CD1c-positive myeloid dendritic cell (primary cell): ENCODE data around the gene MBOAT2.
"Not testable (repeated sequence)": the region's sequence is repeated elsewhere in the genome, so short reads cannot be mapped to it uniquely, and the experiment has no call there.

ENCODE experiments used
- DNase-seq: peaks from one replicate; pipeline ENCODE4 v3.0.0-alpha.2; 2016; ENCODE audit errors: extremely low spot score

The MBOAT2 gene, protein sequence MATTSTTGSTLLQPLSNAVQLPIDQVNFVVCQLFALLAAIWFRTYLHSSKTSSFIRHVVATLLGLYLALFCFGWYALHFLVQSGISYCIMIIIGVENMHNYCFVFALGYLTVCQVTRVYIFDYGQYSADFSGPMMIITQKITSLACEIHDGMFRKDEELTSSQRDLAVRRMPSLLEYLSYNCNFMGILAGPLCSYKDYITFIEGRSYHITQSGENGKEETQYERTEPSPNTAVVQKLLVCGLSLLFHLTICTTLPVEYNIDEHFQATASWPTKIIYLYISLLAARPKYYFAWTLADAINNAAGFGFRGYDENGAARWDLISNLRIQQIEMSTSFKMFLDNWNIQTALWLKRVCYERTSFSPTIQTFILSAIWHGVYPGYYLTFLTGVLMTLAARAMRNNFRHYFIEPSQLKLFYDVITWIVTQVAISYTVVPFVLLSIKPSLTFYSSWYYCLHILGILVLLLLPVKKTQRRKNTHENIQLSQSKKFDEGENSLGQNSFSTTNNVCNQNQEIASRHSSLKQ

DNA sequence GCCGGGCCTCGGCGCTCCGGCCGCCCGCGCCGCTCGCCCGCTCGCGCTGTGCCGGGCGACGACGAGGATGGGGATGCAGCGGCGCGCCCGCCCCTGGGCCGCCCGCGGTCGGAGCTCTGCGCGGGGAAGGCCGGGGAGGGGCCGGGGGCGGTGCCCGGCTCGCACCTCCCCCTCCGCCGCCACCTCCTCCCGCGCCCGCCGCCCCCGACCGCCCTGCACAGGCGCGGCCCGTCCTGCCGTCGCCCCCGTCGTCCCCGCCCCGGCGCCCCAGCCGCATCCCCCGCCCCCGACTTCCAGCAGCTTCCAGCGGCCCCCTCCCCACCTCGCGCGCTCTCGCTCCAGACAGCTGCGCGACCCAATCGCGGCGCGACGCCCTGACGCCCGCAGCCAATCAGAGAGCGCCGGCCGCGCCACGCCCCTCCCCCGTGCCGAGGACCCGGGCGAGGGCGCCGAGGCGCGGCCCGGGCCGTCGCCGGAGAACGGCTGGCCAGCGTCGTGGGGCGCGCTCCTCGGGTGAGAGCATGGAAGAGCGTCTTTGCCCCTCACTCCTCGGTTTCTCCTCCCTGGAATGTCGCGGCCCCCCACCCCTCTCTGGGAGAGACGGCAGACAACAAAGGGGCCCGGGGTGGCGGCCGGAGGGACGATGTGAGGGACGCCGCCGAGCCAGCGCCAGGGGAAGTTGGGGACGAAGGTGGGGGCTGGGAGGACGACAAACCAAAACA lies at the start of gene MBOAT2:
MBOAT2 (minus strand) TSS at position 69 of the 722 bp plus-strand sequence. CDS start 70 bp downstream, outside the sequence.
- peak; percentile 88 for DNase-seq

DNA sequence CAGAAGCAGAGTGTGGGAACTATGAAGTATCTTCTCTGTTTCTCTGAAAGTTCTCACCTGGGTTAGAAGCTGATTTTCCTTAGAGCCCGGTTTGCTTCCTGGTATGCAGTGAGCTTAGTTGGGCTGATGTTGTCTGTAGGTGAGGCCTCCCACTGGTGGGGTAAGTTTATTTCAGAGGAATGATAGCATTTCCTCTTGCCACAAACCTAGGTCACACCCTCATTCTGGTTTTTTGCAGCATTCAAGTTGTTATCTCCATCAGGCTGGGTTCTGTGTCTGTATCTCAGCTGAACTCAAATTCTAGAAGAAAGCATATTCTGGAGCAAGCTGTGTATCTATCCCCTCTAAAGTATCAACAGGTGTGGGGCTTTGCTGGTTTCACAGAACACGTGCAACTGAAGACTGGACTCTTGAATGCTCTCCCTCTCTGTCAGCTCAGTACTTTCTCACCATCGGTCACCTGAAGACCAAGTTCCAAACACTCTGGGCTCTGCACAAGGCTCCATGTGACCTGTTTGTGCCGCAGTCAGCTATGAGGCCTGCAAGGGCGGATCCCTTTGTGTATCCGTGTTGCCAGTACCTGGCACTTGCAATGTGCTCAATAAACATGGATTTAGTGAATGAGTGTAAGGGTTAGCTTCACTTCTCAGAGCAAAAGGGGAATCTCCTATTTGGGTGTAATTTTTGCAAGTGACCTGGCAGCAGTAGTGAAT lies 49.5 kb upstream of the MBOAT2 start:
- no peak for DNase-seq

DNA sequence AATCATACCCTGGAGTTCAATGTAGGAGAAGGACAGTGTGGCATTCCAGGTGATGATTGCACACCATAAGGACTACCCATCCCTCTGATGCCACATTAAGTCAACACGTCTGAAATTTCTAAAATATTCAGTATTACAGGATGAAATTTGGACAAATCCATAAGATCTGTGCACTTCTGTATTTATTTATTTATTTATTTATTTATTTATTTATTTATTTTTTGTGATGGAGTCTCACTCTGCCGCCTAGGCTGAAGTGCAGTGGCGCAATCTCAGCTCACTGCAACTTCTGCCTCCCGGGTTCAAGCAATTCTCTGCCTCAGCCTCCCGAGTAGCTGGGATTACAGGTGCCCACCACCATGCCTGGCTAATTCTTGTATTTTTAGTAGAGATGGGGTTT lies 48.0 kb upstream of the MBOAT2 start:
- not testable (repeated sequence) for DNase-seq

DNA sequence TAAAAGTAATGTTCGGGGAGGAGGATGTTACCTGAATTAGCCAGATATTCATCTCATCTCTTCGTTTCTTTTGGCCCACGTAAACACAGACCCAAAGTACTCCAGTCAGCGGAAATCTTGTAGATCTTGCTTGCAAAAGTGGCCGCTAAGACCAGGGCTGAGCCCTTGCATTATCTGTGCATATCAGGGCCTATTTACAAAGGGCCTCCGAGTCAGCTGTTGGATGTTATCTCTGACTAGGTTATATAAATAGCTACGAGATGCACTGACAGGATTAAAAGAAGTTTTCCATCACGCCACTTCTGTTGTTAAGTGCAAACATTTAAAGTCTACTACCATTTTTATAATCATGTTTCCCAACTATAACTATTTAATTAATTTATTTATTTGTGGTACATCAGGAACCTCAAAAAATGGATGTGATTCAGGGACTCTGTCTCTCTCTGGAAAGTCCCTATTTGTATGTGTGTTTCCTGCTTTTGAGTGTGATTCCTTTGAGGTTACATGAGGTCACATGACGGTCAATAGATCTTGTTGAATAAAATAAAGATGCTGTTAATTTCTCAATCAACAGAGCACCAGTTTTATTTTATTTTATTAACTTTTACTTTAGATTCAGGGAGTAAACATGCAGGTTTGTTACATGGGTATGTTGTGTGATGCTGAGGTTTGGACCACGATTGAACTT lies 46.8 kb upstream of the MBOAT2 start:
- DNase-seq, result no peak

DNA sequence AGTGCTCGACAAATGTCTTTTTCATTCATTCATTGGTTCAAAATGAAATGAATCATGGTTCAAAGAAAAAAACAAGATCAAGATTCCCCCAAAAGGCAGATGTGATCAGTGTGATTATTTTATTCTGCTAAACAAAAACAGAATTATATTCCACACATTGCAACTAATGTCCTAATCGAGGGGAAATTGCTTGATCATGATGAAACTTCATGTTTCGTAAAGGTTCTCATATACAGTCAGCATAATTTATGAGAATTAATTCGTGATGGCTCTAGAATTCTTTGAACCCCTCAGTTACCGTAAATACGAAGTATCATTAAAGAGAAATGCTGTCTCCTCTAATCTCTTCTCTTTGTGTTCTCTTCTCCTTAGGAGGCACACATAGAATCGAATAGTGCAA lies 42.1 kb upstream of the MBOAT2 start:
- no peak for DNase-seq

DNA sequence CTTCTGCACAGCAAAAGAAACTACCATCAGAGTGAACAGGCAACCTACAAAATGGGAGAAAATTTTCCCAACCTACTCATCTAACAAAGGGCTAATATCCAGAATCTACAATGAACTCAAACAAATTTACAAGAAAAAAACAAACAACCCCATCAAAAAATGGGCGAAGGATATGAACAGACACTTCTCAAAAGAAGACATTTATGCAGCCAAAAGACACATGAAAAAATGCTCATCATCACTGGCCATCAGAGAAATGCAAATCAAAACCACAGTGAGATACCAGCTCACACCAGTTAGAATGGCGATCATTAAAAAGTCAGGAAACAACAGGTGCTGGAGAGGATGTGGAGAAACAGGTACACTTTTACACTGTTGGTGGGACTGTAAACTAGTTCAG lies 40.0 kb upstream of the MBOAT2 start:
- not testable (repeated sequence) for DNase-seq

DNA sequence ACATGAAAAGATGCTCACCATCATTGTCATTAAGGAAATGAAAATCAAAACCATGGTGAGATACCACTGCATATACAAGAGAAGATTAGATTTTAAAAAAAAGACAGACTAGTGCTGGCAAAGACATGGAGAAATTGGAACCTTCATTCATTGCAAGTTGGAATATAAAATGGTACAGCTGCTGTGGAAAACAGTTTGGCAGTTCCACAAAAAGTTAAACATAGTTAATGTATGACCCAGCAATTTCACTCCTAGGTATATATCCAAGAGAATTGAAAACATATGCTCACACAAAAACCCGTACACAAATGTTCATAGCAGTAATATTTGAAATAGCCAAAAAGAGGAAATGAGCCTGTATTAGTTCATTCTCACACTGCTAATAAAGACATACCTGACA lies 33.7 kb upstream of the MBOAT2 start:
- no peak for DNase-seq

DNA sequence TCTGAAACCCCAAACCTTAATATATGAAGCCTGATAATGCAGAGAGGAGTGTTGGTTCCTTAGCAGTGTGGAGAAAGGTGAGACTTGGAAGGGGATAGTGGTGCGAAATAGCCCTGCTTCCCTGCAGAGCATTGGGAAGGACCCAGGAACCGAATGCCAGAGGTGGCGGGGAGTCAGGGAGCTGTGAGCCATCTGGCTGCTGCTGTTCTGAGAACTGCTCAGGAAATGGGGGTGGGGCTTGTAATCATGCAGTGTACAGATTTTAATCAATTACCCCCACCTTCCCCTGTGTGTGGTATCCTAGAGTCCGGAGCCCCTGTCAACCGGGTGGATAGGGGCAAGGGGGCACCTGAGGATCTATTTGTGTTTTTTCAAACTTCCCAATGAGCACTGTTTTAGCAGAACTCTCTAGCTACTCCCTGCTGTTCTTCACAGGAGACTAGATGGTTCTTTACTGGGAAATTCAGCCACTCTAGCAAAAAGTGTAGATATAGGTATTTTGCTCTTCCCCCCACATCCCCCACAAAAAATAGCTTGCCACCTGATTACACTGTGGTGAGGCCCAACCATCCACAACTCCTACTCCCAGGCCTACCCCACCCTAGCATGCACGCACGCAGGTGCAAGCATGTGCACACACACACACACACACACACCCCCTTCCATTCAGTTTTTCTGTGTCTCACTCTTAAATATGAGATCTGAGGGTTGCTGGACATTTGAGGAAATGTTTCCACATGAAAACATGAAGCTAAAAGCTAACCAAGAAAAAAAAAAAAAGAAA lies 30.1 kb upstream of the MBOAT2 start:
- no peak for DNase-seq

DNA sequence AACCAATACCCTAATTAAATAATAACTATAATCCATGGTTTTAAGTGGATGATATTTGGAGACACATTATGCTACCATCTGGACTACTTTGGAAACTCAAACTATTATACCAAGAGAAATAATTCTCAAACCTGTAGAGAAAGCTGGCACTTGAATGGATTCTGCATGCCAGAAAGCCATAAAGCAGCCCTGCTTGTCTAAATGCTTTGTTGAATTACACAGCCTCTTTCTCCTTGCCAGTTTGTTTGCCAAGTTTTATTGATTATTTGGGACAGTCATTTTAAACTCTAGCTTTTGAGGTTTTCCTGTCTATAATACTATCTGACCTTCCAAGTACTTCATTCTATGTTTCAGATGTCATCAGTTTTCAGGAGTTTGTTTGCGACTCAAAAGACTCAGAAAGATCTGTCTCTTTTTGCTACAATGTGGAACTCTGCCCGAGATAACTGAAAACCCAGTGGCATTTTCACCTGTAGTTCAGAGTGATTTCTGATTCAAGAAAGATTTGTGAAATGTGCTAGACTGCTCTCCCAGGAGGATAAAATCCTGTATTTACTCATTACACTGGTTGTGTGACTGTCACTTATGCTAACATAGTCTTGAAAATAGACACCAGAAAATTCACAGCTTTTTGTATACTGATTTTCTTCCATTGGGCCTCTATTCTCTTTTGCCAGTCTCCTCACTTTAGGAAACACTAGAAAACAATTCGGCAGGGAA lies 29.2 kb upstream of the MBOAT2 start:
- no peak for DNase-seq

DNA sequence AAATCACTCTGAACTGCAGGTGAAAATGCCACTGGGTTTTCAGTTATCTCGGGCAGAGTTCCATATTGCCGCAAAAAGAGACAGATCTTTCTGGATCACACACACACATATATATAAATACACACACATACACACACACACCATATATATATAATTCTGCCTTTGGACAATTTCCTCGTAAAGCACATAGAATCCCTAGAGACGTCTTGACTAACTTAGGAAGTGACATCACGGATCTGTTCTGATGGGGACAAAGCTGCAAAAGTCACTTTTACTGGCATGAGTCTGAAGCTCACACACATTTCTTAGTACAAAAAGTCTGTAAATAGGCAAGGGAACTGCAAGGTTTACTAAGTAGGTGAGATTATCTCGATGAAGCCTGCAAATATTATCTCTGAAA lies 28.6 kb upstream of the MBOAT2 start:
- no peak for DNase-seq

DNA sequence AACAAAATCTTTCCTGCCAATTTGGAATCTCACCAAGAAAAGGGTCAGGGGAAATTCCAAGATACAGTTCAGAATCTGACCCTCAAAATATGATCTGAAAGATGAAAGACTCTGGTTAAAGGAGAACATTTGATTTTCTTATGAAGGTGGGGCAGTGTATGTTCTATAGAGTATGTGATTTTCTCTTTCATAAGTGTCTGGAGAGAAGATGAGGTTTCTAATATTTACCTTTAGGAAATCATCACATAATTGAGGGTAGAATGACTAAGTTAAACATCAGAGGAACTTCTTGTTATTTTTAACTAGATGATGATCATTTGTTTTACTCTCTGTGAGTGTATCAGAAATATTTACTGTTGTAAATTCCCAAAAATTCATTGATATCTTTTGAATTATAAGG lies 27.8 kb upstream of the MBOAT2 start:
- no peak for DNase-seq

DNA sequence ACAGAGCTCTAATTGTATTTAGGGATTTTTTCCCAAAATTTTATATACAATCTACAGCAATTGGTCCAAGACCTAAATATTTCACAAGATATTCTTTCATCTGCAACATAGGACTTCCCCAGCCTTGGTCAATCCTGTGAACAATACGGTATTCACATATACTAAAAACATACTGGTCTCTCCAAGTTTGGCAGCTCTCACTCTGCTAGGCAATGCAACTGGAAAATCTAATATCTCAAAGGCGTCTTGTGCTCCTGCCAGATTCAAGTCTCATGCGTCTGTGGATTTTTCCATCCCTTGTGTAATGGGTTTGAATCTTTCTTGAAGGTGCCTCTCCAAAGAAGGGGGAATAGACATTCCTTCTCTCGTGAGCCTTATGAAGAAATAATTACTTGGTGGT lies 27.4 kb upstream of the MBOAT2 start:
- no peak for DNase-seq

DNA sequence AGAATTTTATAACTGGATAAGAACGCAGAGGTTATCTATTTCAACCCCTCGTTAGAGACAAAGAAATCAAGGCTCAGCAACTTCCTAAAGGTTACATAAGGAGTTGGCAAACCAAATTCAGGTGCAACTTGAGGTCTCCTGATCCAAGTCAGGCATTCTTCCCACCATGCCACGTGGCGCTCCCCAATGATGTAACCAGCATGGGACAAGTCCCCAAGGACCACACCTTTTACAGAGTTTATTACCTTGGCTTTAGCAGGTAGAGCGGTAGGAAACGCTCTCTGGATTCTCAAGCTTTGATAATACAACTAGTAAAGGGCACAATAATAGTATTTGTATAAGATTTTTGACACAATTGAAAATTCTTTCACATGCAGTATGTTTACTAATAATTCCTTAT lies 26.7 kb upstream of the MBOAT2 start:
- DNase-seq, result no peak

DNA sequence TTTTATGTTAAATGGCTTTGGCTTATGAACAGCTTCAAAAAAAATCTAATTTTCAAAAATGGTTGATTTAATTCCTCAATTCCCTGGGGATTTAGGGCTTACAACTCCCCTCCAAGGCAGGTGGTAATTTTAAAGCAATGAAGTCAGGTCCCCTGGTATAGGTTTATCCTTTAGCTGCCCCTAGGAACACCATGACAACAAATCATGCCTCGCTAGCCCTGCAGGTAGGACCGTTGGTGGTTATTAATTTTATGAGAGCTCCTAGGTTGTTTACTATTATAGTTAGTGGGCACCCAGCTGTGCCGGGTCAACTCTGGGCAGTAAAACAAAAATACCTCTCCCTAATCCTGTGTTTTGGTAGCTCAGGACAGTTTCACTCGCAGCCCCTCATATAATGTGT lies 26.2 kb upstream of the MBOAT2 start:
- DNase-seq, result no peak

DNA sequence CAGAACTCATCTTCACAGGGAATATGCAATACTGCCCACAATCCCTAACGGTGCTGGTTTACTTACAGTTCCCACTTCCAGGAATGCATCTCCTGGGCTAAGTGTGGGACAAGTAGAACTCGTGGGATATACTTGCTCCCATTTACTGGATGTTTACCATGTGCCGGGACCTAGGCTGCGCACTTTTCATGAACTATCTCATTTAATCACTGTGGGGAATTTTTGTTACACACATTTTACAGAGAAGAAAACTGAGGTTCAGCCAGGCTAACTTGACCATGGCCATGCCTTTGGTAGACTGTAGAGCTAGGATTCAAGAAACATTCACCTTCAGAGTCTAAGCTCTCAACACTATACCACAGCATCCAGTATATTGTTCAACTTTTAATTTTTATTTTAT lies 24.4 kb upstream of the MBOAT2 start:
- DNase-seq, result no peak

DNA sequence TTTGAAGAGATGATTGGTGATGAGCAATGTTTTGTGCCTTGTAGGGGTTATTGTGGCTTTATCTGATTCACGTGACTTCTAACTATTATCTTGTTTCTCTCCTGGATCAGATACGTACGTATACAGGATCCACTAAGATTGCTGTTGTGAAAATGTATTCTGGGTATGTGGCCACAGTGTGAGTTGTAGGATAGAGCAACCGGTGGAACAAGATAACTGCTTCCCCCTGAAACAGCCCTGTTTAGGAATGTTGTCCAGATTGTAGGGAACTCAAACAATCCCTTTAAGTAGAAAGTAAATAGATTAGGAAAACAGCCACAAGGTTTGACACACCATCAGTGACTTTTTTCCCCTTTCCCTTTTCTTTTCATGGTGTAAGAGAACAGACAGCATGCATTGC lies 22.3 kb upstream of the MBOAT2 start:
- DNase-seq, result no peak

DNA sequence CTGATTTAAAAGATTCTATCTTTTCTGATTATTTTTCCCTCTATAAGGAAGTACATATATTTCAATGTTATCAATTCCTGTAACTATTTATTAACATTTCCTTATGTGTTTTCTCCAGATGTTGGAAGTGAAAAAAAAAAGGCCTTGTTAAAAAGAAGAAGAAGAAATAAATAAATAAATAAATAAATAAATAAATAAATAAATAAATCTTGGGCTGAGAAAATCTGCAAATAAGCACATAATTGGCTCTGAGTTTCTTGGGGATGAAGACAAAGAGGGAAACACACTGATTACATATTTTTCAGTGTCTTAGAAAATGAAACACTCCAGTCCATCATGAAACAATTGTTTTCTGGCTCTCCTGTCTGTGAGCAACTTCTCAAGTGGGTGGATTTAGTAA lies 21.1 kb upstream of the MBOAT2 start:
- DNase-seq, result no peak

DNA sequence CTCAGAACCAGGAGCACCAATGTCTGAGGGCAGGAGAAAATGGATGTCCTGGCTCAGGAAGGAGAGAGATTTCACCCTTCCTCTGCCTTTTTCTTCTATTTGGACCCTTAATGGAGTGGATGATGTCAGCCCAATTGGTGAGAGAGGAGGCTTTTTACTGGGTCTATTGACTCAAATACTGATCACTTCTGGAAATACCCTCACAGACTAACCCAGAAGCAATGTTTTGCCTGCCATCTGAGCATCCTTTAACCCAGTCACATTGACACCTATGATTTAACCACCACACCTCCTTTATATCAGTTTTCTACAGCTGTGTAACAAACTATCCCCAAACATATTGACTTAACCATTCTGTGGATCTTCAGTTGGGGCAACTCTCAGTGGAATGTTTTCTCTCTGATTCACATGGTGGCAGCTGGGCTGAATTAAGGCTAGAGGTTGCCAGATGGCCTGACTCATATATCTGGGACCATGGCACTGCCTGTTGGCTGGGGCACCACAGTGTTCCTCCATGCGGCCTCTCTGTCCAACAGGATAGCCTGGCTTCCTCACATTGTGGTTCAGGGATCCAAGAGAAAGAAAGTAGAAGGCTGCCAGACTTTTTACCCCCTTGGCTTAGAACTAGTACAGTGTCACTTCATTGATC lies 18.2 kb upstream of the MBOAT2 start:
- DNase-seq, result no peak

DNA sequence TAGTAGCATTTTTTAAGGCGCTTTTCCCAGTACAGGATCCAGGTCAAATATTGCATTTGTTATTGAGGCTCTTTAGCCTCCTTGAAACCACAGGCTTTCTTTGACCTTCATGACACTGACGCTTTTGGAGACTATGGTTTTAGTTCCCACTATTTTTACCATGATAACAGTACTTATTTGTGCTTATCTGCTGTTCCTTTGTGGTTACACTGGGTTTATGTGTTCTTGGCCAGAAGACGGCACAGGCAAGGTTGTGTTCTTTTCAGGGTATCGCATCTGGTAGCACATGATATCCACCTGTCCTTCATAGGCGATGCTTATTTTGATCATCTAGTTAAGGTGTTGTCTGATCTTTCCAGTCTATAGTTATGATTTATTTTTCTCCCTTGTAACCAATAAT lies 16.8 kb upstream of the MBOAT2 start:
- no peak for DNase-seq

DNA sequence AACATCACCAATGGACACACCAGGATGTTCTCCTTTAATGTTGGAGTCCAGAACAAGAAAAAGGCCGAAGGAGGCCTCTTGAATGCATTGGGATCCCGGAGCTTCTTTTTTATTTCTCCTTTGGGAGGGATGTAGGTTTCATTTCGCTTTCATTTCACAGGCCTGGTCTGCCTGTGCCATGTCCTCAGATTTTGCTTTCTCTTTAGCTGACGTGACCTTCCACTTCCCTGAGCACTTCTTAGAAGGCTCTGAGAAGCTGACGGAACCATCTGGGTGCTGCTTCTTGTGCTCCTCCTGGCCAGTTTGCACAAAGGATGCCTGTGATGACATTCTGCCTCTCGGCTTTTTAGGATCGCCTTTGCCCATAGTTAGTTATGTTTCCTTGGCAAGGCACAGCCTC lies 15.1 kb upstream of the MBOAT2 start:
- DNase-seq, result no peak
